ENCODE results near the gene DDI2.
"Not testable (repeated sequence)": the region's sequence is repeated elsewhere in the genome, so short reads cannot be mapped to it uniquely, and the experiment has no call there.

The DDI2 gene

GRCh38 chr1:15617173-15618076, at the start of gene DDI2:
TSS of gene DDI2 (plus strand) at chr1:15617458. CDS start at chr1:15617671, 213 bp downstream.
- peak; percentile 96 for DNase-seq

DNA sequence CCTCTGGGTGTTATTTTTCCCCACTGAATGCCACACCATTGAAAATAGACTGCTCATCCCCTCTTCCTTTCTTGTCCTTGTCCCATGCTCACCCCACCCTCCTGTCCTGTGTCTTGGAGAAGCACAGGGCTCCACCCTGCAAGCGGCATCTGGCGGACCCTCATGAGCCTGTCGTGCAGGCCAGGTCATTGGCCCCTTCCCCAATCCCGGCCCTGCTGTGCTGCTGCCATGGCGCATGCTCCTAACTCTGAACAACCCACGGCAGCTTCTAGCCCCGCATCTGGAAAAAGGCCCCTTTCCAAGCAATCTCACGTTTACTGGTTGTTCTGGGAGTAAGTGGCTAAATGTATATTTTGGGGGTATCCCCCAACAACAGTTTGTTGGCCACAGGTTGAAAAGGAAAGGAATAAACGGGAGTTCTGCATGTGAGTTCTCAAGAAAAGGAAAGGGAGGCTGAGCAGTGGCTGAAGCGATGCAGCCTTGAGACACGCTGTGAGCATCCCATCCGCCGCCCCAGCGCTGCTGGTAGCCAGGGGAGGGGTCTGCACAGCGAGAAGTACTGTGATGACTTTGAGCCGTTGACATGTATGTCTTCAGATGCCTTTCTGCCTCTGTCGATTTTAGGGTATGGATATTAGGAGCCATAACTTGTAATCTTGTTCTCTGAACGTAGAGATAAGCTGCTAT, 48.7 kb upstream of the DDI2 start:
- no peak for DNase-seq

DNA sequence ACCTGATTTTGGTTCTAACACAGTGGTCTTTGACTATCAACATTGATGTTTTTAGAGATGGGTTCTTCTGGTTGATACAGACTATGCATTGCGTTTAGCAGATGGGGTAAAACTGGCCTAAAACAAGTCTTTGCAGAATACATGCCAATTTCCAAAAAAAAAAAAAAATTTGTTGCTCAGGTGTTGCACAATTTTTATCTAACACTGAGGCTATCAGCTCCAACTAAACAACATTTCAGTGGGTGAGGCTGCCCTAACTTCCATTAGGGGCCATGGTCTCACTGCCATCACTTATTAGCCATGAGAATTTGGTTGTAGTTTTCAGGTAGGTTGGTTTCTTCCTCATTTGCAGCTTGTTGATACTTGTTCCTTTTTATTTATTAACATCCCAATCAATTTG, 46.4 kb upstream of the DDI2 start:
- no peak for DNase-seq

- no peak for DNase-seq
Measured at GRCh38 chr1:15571266-15571665, 46.0 kb upstream of the DDI2 start.

- DNase-seq, result no peak
Measured at GRCh38 chr1:15573477-15573876, 43.8 kb upstream of the DDI2 start.

GRCh38 chr1:15574741-15575140, 42.5 kb upstream of the DDI2 start:
- no peak for DNase-seq

- DNase-seq, result no peak
Measured at GRCh38 chr1:15575549-15576150, 41.6 kb upstream of the DDI2 start.

- no peak for DNase-seq
Measured at GRCh38 chr1:15577691-15578090, 39.6 kb upstream of the DDI2 start.

- DNase-seq, result no peak
Measured at GRCh38 chr1:15578921-15579682, 38.2 kb upstream of the DDI2 start.

DNA sequence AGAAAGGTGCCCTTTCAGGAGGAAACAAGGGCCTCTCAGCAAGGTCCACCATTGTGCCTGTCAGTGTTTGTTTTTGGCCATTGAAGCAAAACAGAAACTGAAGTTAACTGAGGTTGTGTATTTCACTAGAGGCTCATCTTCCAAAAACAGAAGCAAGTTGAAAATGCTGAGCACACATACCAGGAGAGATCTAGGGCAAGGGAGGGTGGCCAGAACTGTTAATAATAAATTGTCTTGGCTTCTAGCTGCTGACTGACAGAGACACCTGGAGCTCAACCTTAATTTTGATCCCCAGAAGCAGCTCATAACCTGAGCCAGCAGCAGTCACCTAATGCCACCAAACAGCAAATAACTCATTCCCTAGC, 37.6 kb upstream of the DDI2 start:
- no peak for DNase-seq

DNA sequence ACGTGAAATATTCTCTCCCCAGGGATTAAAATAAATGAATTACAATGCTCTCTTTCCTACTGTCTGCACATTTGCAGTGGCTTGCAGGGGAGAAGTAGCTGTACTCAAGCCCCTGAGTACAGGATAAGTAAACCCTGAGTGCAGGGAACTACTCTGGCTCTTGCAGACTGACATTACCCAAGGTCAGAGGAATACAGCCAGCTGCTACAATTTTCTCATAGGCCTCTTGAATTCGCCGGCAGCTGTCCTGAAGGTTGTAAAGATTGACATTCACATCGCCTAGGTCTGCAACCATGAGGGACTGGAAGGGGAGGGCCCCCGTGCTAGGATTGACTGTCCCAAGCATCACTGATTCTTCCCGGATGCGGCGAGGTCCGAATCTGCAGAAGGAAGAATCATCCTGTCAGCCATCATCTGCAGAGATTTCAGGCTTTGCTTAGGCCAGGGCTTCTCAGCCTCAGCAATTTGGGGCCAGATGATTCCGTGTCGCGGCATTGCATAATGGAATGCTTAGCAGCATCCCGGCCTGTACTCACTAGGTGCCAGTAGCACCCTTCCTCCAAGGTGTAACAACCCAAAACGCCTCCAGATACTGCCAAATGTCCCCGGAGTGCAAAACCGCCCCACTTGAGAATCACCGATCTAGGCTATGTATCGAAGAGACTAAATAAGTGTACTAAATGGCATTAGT, 34.1 kb upstream of the DDI2 start:
- no peak for DNase-seq

GRCh38 chr1:15584489-15585363, 32.5 kb upstream of the DDI2 start, which contains the start of gene AGMAT:
TSS of gene AGMAT (minus strand) at chr1:15585051. CDS start at chr1:15584967, 84 bp downstream.
- peak; percentile 72 for DNase-seq

DNA sequence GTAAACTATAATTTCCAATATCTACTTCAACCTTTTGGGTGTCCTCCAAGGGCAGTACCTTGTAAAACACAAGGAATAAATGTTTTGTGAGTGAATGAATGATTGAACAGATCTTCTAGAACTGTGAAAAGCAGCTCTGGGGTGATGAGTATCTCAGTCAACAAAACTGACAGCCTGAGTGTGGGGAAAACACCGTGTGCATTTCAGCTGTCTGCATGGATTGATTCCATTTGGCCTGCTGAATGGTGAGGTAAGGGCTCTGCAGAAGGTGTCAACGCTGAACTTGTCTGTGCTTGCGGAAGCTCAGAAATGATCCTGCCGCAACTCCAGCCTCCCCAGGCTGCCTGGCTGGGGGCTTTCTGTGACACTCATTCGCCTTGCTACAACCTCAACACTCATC, 25.0 kb upstream of the DDI2 start:
- DNase-seq, result no peak

DNA sequence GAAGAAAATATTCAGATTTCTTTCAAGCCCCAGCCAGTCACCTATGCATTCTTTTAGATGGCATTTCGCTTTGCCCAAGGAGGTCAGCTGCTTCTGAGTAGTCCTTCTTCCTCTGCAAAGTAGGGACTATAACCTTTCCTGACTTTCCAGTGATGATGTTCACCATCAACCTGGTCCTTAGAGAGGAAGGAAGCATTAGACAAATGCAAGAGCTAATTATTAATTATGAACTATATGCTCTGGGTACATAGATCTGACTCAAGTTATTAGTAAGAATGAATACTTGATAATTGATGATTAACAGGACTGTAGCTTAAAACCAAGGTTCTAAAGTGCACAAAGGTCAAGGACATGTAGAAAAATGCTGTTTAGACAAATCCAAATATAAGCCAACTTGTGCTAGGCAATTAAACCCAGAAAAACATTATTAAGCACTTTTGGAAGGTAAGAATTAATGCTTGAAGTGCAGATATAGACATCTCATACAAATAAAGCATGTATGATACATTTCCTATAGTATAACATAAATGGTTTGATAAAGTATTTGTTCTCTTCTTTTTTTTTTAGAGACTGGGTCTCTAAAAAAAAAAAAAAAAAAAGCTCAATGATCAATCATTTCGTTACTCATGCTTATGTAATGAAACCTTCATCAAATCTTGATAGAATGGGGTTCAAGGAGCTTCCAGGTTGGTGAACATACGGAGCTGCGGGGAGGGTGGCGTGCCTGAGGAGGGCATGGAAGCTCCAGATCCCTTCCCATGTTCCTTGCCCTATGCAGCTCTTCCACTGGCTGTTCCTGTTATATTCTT, 21.2 kb upstream of the DDI2 start:
- DNase-seq, result no peak

DNA sequence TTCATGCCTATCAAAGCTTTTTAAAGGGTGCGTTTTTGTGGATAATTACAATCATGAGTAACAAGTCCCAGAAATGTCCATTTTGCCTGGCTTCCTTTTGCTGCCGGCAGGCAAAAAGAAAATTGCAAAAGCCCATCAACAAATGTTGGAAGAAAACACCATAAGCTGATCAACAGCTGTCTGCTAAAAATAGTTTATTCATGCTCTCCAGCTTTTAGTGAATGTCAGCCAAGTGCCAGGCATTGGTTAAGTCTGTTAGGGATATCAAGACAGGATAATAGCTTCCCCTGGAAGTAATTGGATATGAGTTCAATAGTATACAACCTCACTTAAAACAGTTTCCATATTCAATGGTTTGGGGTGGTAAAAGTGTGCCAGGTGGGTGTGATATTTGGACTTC, 18.8 kb upstream of the DDI2 start:
- no peak for DNase-seq

GRCh38 chr1:15603050-15603965, 13.9 kb upstream of the DDI2 start:
- DNase-seq, result peak; percentile 95

DNA sequence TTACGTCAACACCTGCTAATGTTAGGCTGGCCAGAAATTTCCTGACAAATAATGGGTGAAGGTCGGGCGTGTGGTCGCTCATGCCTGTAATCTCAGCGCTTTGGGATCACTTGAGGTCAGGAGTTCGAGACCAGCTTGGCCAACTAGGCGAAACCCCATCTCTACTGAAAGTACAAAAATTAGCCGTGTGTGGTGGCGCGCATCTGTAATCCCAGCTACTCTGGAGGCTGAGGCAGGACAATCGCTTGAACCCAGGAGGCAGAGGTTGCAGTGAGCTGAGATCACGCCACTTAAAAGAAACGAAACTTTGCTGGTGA, 13.3 kb upstream of the DDI2 start:
- DNase-seq, result not testable (repeated sequence)

GRCh38 chr1:15604400-15604799, 12.9 kb upstream of the DDI2 start:
- not testable (repeated sequence) for DNase-seq
